OCI-LY3 (cell line): Measurements from ENCODE around the gene SELENOS.

ENCODE experiments used
- H2AFZ ChIP-seq: fragments of 200-600, 300-600 bp; shearing (Covaris generic); 2 replicates; pipeline ENCODE4 v1.6.0; 2014; ENCODE audit warnings: antibody characterized with exemption, low read depth, low read length
- H3K27ac ChIP-seq: fragments of 200-600, 300-600 bp; sonication (generic); 2 replicates; pipeline ENCODE4 v1.5.1; 2014; ENCODE audit warnings: mild to moderate bottlenecking, low read length, moderate library complexity, mixed read lengths
- H3K27me3 ChIP-seq: fragments of 200-600, 300-600 bp; sonication (generic); 2 replicates; pipeline ENCODE4 v1.6.1; 2014; ENCODE audit warnings: low read depth, low read length, mixed read lengths
- H3K36me3 ChIP-seq: fragments of 200-600, 300-600 bp; sonication (generic); replicated peaks from 2 replicates; pipeline ENCODE3; 2014; ENCODE audit warnings: low read depth, low read length, mixed read lengths
- H3K4me1 ChIP-seq: fragments of 300-600, 200-600 bp; sonication (generic); 2 replicates; pipeline ENCODE4 v1.6.1; 2014; ENCODE audit warnings: low read length, mixed read lengths
- H3K4me2 ChIP-seq: fragments of 200-600, 300-600 bp; sonication (generic); 2 replicates; pipeline ENCODE4 v1.6.1; 2014; ENCODE audit warnings: low read length, mixed read lengths
- H3K4me3 ChIP-seq: fragments of 300-600, 200-600 bp; sonication (generic); 2 replicates; pipeline ENCODE4 v1.5.1; 2014; ENCODE audit warnings: antibody characterized with exemption, mild to moderate bottlenecking, low read length, moderate library complexity
- H3K79me2 ChIP-seq: fragments of 300-600, 200-600 bp; shearing (Covaris generic); 2 replicates; pipeline ENCODE4 v1.6.1; 2014; ENCODE audit warnings: mild to moderate bottlenecking, low read length, mixed read lengths
- H3K9ac ChIP-seq: fragments of 300-600, 200-600 bp; shearing (Covaris generic); 2 replicates; pipeline ENCODE4 v1.6.0; 2014; ENCODE audit warnings: mild to moderate bottlenecking, low read length, moderate library complexity
- H3K9me3 ChIP-seq: fragments of 200-600, 300-600 bp; shearing (Covaris generic); 2 replicates; pipeline ENCODE4 v1.6.1; 2014; ENCODE audit warnings: low read length, mixed read lengths; ENCODE audit not compliant: insufficient read depth
- H4K20me1 ChIP-seq: fragments of 200-600, 300-600 bp; sonication (generic); 2 replicates; pipeline ENCODE4 v1.6.1; 2016; ENCODE audit warnings: low read length, mixed read lengths; ENCODE audit not compliant: insufficient read depth
- CTCF ChIP-seq: fragments of 200-600, 300-600 bp; sonication (generic); IDR thresholded peaks from 2 replicates; pipeline ENCODE4 v1.5.1; 2014; ENCODE audit warnings: antibody characterized with exemption, low read length, low read depth
- EZH2phosphoT487 ChIP-seq: fragments of 200-600 bp; shearing (Covaris generic); IDR thresholded peaks from 2 replicates; pipeline ENCODE4 v1.6.1; 2018; ENCODE audit warnings: antibody characterized with exemption, mixed run types, low read depth

The SELENOS gene

GRCh38 chr15:101252836-101253235, 24.4 kb downstream of the SELENOS start:
- Histone ChIP-seq H3K36me3 (no peaks in the 10 kb centered on the region), H3K9ac (peak overlapping the region; percentile 59), H3K4me2 (peak overlapping the region; percentile 85), H2AFZ (peak overlapping the region; percentile 87), H3K27me3 (peaks cover 40% of the 10 kb centered on the region), H3K79me2 (peaks cover 21% of the 10 kb centered on the region), H3K4me1 (peaks cover 17% of the 10 kb centered on the region), H3K4me3 (peak overlapping the region; percentile 89), H3K27ac (no peak overlapping the region), H4K20me1 (peaks cover 18% of the 10 kb centered on the region), H3K9me3 (no peaks in the 10 kb centered on the region)
- TF ChIP-seq CTCF: no peak; the same call in 1 of the 2 replicates
- no peak for TF ChIP-seq EZH2phosphoT487

- Histone ChIP-seq H3K36me3 (no peaks in the 10 kb centered on the region), H3K4me2 (peak within 1 kb of the TSS; percentile 96), H3K4me3 (peak within 1 kb of the TSS; percentile 94), H4K20me1 (peaks cover 22% of the 10 kb centered on the region), H3K27ac (no peak within 1 kb of the TSS), H3K27me3 (peaks cover 40% of the 10 kb centered on the region), H2AFZ (peak within 1 kb of the TSS; percentile 87), H3K9me3 (no peaks in the 10 kb centered on the region), H3K4me1 (peaks cover 17% of the 10 kb centered on the region), H3K9ac (peak within 1 kb of the TSS; percentile 64), H3K79me2 (peaks cover 26% of the 10 kb centered on the region)
- TF ChIP-seq EZH2phosphoT487: no peak
- no peak for TF ChIP-seq CTCF
Observed at GRCh38 chr15:101251830-101252820, 25.2 kb downstream of the SELENOS start, which contains the start of gene CHSY1. TSS of gene CHSY1 (minus strand) at chr15:101252048. CDS start at chr15:101251456, 592 bp downstream.

- TF ChIP-seq EZH2phosphoT487: no peak
- TF ChIP-seq CTCF: no peak
- H3K79me2 ChIP-seq: peaks cover 34% of the 10 kb centered on the region
Observed at GRCh38 chr15:101250873-101251829, 26.1 kb downstream of the SELENOS start.

More at GRCh38 chr15:101250873-101251829, 26.1 kb downstream of the SELENOS start:
- peak overlapping the region; percentile 71; the same call in 1 of the 2 replicates for H2AFZ ChIP-seq
- H3K27me3 ChIP-seq: peaks cover 35% of the 10 kb centered on the region
- H3K36me3 ChIP-seq: no peaks in the 10 kb centered on the region
- H3K4me1 ChIP-seq: peaks cover 17% of the 10 kb centered on the region
- no peak overlapping the region for H3K27ac ChIP-seq
- H3K4me3 ChIP-seq: peak overlapping the region; percentile 94
- no peaks in the 10 kb centered on the region for H3K9me3 ChIP-seq
- peaks cover 24% of the 10 kb centered on the region for H4K20me1 ChIP-seq
- peak overlapping the region; percentile 96 for H3K4me2 ChIP-seq
- H3K9ac ChIP-seq: peak overlapping the region; percentile 64
